ENCODE data around the gene USP46. TPM values are rescaled to one million over a fixed set of nuclear protein-coding genes. Genes with fewer than 3 reads are reported as not detected.
A peak's percentile ranks its signal among the peaks of the same experiment; 100 is the strongest.

The USP46 gene
- total RNA-seq, 1 experiment from 2014 or later: 48.1 TPM

- Mint-ChIP-seq H3K4me1 (peaks cover 25% of the 10 kb centered on the region), H3K27ac (peak overlapping the region; percentile 3), H3K36me3 (peaks cover 10% of the 10 kb centered on the region), H3K4me3 (no peak overlapping the region), H3K27me3 (ENCODE audit: low read depth) (no peaks in the 10 kb centered on the region), H3K9me3 (no peaks in the 10 kb centered on the region)
- POLR2A ChIA-PET: interaction anchor here (0.6 kb wide), 3 partner anchors 123 to 285 kb away, joined by 3 to 4 read pairs (median 3); no protein-coding TSS in a partner anchor
- TF ChIP-seq ZNF416 (CRISPR knock-in tag; IDR thresholded peaks at IDR 0.05) (no peak), SMAD3 (CRISPR knock-in tag; IDR thresholded peaks at IDR 0.05; ENCODE audit: borderline replicate concordance) (no peak), ESRRA (CRISPR knock-in tag; IDR thresholded peaks at IDR 0.05; ENCODE audit: borderline replicate concordance) (no peak), USF1 (CRISPR knock-in tag; IDR thresholded peaks at IDR 0.05) (no peak), FOXP4 (CRISPR knock-in tag; IDR thresholded peaks at IDR 0.05) (no peak), STAT6 (CRISPR knock-in tag; conservative IDR thresholded peaks at IDR 0.05; ENCODE audit: low read depth) (no peak), ETV6 (CRISPR knock-in tag; IDR thresholded peaks at IDR 0.05) (no peak), ZNF219 (CRISPR knock-in tag; IDR thresholded peaks at IDR 0.05; ENCODE audit: borderline replicate concordance) (no peak), ERG (CRISPR knock-in tag; IDR thresholded peaks at IDR 0.05) (no peak), ZBTB43 (CRISPR knock-in tag; IDR thresholded peaks at IDR 0.05) (no peak), TP53 (CRISPR knock-in tag; IDR thresholded peaks at IDR 0.05) (no peak), SP1 (CRISPR knock-in tag; conservative IDR thresholded peaks at IDR 0.05) (no peak), OVOL2 (CRISPR knock-in tag; IDR thresholded peaks at IDR 0.05; ENCODE audit: borderline replicate concordance) (no peak), FOXP1 (CRISPR knock-in tag; IDR thresholded peaks at IDR 0.05; ENCODE audit: borderline replicate concordance) (no peak), ZNF317 (CRISPR knock-in tag; IDR thresholded peaks at IDR 0.05; ENCODE audit: borderline replicate concordance, low read depth) (no peak), CREB1 (CRISPR knock-in tag; IDR thresholded peaks at IDR 0.05) (no peak), ZNF396 (CRISPR knock-in tag; IDR thresholded peaks at IDR 0.05; ENCODE audit: borderline replicate concordance) (no peak), TEAD1 (CRISPR knock-in tag; IDR thresholded peaks at IDR 0.05) (no peak), IRF2 (CRISPR knock-in tag; IDR thresholded peaks at IDR 0.05; ENCODE audit: borderline replicate concordance, low read depth) (no peak)
- DNase-seq (ENCODE audit: low spot score) (no peak), ATAC-seq (no peak)
- CTCF ChIA-PET: interaction anchor here (0.8 to 3.2 kb wide), 21 partner anchors 8 to 394 kb away, joined by 3 to 24 read pairs (median 7); partner anchors contain the start of gene USP46
Observed at GRCh38 chr4:52588771-52589591, 70.1 kb downstream of the USP46 start.
